Gastrocnemius medialis (tissue), 4 donors: ENCODE results near the gene RAD51B.

Experiments used
- CTCF ChIP-seq, 5 experiments: fragments of 450-650 bp in 3 of 5; fragments of 200-600 bp in 2 of 5; sonication (generic) in 2 of 5; IDR thresholded peaks in 4 of 5; conservative IDR thresholded peaks in 1 of 5; 1 replicate in 4 of 5; 2 replicates in 1 of 5; pipeline ENCODE4 v1.5.1; 2016 to 2019; ENCODE audit warnings: antibody characterized with exemption in 5 of 5, mild to moderate bottlenecking in 3 of 5, moderate library complexity in 3 of 5
- POLR2A ChIP-seq, 2 donors: fragments of 450-650 bp; IDR thresholded peaks; one replicate each; pipeline ENCODE4 v1.6.1; 2017; ENCODE audit warnings: antibody characterized with exemption in 2 of 2, mild to moderate bottlenecking in 2 of 2, moderate library complexity in 2 of 2

GRCh38 chr14:68214431-68214830 lies 394.9 kb downstream of the RAD51B start:
- TF ChIP-seq CTCF (IDR thresholded peaks at IDR 0.05 in 4 of 5, conservative IDR thresholded peaks at IDR 0.05 in 1 of 5) (no peak), POLR2A (IDR thresholded peaks at IDR 0.05) (no peak)
